GM19025 (cell line): Measurements from ENCODE around the gene SYT1.

ENCODE experiments used
- ATAC-seq: cut with Tn5 transposase; IDR thresholded peaks from one replicate; pipeline ENCODE4 v1.9.1; 2021; ENCODE audit warnings: mild to moderate bottlenecking, low read depth, moderate library complexity; ENCODE audit not compliant: unreplicated experiment

Gene SYT1

DNA sequence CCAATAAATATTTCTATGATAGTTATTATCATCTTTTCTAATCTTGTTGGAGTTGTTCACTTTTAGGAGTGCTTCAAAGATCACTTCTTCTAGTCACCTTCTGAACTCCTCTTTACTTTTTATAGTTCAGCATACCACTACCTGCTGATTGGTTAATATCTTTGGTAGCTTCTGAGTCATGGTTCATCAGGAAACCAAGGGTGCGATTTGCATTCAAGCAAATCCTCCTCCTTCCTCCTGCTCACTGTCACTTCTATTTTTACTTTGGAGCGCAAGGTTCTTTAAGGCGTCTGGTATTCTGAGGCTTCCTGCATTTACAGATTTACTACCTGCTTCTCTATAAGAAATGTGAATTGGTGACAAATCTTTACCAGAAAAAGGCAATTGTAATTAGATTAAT, 24.0 kb downstream of the SYT1 start:
- peak; percentile 79 for ATAC-seq

DNA sequence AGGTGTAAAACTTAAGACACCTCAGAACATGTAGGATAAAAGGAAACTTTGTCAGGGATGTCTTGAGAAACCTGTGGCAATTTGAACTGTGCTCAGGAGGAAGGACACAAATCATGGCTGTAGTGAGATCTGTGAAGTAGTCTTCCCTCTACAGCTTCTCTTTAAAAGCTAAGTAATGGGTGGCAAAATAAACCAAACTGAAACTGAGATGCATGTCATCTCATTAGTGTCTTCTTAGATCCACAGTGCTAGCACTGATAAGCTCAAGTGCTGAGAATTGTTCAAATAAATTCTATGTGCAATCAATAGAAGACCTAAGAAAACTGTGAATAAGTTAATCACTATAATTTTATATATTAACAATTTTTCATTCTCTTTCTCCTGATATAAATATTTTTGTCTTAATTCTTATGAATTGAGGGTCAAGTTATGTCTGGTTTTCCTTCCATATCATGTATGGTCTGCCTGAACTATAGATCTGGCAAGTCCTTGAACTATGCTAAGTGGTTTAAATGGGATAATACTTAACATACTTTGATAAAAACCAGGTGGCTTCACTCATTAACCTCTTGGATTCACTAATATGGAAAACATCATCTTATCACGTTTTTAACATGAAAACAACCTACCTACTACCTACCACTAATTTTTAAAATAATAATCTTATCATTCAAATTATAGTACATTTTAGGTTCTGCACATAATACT, 27.2 kb downstream of the SYT1 start:
- no peak for ATAC-seq

DNA sequence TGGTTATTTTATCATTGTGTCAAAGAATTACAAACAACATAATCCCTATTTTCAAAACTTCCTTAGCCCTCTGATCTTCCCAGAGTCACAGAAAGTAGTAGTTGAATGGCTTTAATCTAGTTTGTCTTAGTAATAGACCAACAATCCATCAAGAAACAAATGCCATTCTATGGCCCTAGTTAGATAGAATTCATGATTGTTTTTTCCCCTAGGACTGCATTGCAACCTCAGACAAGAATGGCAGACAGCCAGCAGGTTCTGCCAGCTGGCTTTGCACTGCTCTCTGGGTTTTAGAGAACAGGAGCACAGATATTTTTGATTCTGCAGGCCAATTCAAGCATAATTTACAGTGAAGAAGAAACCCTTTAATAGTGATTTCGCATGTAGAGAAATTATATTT, 33.8 kb downstream of the SYT1 start:
- ATAC-seq = no peak

DNA sequence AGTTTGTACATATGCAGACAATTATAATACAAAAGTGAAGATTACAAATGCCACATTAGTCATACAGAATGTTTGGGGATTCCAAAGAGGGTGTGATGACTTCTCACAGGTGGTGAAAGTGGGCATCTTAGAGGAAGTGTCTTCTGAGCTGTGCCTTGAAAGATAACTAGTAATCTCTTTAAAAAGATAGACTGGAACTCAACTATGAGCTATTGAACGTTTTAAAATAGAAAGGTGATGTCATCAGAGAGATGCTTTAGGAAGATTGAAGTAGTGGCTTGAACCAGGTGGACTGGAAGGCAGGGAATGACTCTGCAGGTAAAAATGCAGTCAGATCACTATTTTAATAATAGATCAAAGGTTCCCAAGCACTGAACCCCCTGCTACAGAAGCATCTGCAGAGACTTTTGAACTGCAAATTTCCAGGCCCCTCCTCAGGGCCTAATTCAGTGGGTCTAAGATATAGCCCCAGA, 50.3 kb downstream of the SYT1 start:
- no peak for ATAC-seq

DNA sequence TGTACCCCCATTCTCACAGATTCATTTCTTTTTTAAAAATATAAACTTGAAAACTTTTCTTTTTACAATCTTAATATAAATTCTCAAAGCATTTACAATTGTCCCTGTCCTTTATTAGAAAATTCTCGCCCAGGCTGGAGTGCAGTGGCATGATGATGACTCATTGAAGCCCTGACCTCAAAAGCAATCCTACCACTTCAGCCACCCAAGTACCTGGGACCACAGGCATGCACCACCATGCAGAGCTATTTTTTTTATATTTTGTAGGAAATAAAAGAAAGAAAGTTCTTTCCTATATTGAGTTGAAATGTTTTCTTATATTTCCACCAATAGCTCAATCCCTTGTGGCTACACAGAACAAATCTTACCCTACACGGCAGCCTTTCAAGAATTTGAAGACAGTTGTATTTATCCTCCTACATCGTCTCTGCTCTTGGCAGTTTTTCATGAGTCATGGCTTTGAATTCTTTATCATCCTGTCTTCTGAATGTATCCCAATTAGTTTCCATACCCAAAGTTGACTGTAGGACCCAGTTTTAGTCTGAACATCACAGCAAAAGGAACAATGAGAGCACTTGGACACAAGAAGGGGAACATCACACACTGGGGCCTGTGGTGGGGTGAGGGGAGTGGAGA, 52.4 kb downstream of the SYT1 start:
- ATAC-seq = no peak

DNA sequence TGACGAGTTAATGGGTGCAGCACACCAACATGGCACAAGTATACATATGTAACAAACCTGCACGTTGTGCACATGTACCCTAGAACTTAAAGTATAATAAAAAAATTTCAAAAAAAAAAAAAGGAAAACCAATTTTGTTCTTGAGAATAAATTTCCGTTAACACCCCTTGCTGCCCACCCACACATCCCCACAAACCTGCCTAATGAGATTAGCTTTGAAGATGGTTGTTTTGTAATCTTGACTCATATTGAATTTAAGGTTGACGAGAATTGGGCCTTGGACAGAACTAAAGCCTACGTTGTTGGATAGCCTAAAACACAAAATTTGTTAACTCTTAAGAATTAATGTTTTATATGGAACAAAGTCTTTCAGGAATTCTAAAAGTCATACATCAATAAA, 52.9 kb downstream of the SYT1 start:
- ATAC-seq = no peak

DNA sequence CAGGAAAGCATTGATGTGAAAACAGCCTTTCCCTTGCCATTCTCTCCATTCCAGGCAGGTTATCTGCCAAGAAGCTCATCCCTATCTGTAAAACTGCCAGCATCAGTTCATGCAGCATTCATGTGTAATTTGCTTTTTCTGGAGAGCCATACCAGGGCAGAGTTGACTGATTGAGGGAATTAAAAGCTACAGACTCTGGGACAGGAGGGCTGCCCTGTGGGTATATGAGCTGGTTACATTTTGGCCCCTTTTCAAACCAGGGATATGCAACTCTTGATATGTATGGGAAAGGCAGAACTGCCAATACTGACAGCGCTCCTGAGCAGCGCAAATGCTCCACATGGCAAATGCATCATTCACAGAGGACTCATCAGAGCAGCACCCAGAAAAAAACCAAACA, 53.7 kb downstream of the SYT1 start:
- ATAC-seq = no peak

DNA sequence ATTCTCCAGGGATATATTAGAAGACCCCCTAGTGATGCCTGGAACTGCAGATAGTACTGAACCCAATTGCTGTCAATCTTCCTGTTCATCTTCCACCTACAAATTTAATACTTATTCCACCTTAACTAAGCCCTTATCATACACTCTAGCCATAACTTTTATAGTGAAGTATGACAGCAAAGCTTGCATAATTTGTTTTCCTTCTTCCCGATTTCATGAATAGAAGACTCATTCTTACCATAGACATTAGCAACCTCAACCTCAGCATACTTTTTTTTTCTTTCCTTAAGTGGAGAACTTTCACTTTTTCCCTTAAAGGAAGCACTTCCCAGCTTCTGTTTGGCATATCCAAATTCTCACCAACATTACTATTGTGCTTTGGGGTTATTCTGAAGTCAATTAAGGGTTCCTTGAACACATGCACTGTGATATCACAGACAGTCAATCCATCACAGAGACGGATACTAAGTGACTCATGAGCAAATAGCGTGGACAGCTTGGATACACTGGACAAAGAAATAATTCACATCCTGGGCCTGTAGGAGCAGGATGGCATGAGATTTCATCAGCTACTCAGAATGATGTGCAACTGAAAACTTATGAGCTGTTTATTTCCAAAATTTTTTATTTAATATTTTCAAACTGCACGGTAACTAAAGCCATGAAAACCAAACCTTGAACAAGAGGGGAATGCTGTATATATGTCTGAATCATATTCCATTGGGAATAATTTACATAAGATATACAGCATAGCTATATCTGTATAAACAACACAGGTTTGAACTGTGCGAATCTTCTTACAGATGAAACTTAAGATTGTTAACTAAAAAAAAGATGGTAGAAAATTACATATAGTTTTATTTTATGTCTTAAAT, 63.9 kb downstream of the SYT1 start:
- ATAC-seq = no peak

DNA sequence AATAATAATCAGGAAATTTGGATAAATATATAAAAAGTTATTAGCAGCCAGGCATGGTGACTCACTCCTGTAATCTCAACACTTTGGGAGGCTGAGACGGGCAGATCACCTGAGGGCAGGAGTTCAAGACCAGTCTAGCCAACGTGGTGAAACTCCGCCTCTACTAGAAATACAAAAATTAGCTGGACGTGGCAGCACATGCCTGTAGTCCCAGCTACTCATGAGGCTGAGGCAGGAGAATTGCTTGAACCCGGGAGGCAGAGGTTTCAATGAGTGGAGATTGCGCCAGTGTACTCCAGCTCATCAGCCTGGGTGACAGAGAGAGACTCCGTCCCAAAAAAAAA, 64.5 kb downstream of the SYT1 start:
- ATAC-seq = no peak

DNA sequence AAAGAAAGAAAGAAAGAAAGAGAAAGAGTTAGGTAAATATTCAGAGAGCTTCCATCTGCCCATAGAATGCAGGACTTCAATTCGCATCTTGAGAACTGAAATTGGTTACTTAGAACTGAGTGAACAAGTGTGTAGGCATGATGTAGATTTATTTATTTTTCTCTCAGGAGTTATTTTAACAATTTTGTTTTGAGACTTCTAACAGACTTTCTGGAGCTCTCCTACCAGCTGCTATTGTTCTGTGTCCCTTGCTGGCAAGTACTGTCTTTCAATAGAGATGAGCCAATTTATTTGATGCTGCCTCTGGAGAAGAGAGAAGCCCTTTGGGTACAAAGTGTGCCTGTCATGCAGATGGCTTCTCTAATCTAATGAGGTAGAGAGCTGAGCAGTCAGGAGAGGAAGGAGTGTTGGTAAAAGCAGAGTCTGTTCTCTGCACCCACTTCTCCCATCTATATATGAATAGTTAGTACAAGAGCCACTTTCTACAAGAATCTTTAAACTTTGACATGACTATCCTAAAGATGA, 67.0 kb downstream of the SYT1 start:
- no peak for ATAC-seq

DNA sequence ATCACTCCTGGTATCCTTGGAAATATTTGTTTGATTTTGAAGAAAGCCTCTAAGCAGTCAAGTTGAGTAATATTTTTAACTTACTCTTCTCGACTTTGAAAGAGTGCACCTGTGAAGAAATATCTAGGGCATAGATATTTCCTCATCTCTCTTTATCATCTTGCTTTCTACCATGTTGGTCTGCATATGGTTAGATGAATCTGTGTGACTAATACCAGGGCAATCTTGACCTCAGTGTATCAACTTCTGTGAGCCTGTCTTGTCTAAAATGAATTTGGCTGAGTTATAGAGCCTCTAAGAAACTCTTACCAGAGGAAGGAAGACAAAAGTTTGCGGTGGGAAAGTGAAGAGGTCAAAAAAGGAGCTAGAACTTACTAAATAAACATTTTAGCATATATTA, 68.4 kb downstream of the SYT1 start:
- ATAC-seq = no peak

DNA sequence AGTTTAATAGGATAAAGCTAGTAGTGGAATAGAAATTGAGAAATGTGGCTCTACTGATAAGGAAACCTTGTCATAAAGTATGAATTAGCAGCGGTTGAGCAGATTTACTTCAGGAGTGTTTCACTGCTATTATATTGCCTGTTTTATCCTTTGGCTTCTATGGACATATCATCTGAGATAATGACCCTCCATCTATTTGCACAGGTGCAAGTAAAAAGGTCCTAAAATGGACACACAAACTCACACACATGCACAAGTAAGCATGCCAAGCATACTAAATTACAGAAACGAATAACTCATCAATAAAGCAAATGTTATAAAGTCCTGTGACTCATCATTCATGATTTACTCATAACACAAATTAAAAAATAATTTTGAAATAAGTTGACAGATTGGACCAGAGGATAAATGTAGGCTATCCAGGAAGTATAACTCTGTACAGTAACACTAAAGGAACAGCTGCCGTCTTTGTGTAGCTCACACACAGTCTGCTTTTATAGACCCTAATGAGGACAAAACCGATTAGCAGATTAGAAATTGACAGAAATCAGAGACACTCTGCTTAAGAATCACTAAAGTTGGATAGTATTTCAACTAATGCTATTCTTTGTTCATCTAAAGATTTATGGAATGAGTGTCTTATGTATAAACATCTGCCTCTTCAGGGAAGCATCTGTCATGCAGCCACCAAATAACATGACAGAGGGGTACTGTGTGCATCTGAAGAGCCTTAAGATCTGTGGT, 73.9 kb downstream of the SYT1 start:
- no peak for ATAC-seq

DNA sequence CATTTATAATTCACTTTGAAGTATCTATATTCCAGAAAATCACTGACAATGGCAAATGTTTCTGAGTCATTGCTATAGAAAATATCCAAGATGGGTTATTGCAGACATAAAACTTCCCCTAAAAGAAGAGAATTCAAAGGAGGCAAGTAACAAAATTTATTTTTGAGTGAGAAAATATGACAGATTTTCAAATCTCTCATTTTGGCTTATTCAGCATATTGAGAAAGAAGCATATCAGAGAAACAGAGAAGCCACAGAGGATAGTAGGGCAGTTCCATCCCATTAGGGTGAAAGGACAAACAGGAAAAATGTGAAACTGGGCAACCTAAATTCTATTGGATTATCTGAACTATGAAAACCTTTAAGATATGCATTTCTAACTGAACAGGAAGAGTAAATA, 85.0 kb downstream of the SYT1 start:
- no peak for ATAC-seq

DNA sequence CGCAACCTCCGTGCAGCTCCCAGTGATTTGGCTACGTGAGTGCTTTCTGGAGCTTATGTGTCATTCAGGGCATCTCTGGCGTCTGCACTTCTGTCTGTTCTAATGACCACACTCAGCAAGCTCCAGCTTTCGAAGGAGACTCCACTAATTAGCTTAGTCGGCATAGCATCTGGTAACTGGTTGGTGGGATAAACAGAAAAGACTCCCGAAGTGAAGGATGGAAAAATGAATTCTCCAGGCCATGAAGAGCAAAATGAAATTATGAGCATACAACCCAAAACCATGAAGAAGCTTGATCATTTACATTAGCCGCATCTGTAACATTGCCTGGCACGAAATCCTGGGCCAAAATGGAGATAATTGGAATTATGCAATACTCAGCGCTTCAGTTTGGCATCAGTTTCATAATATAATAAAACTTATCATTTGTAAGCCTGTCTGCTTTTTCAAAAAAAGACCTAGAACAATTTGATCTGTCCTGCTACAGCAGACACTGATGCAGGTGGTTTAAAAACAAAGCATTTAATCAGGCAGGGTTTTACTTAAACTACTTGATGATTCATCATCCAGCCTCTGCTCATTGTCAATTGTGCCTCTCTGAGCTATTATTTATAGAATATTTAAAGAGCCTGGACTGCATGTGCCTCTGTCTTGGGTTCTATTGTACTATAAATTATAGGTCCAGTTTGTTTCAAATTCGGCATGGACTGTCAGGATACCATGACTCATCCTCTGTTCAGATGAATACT, 87.4 kb downstream of the SYT1 start:
- ATAC-seq = no peak

DNA sequence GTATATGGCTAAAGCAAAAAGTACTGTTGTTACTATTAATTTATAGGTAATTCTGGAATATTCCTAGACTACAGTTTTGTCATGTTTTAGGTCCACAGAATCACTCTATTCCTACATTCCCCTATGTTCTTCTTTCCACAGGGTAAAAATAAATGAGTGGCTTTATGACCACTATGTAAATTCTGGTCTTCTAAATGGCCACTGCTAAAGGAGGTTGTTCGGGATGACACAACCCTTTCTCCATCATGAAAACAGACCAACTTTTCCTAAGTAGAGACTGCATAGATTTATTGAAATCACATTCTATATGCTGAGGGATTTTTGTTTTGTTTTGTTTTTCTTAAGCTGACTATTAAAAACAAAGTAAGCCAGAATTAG, 88.0 kb downstream of the SYT1 start:
- no peak for ATAC-seq

DNA sequence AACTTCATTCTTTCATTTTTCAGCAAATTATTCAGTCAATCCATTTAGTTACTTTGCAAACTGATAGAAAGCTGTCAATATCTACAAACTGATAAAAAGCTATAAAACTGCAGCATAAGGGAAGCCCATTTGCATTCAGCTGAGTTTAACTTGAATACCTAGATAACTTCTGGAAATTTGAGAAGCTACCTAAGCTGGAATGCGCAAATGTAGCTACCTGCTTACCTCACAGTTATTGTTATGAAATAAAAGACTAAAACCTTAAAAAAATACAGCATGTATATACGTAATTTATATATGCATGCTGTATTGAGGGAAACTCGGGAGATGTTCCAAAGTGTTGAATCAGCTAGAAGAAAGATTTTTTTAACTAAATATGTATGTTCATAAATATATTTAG, 94.4 kb downstream of the SYT1 start:
- no peak for ATAC-seq

DNA sequence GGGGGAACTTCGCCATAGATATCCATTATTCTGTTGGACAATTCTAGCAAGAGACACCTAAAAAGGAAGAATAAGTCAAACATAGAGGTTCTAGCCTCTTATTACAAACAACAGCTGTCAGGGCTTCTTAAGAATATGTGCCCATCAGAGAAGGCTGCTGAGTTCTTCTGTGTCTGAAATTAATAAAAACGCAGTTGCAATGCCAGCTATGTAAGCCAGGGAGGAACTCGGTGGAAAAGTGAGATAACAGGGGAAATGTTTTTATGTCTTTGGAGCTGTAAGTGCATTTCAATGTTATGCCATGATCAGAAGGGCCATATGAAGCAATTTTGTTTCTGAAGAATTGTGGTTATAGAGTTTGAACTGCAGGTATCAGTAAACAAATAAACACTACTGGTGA, 95.0 kb downstream of the SYT1 start:
- ATAC-seq = no peak

DNA sequence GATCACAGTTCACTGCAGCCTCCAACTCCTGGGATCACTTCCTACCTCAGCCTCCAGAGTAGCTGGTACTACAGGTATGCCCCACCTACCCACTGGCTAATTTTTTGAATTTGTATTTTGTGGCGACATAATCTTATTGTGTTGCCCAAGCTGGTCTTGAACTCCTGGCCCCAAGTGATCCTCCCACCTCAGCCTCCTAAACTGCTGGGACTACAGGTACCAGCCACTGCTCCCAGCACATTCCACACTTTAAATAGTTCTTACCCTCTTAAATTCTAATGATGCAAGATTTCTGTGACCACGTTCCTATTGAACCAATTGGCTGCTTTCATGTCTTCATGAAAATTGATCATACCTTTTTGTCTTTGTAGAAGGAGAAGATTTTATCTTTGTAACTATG, 96.6 kb downstream of the SYT1 start:
- no peak for ATAC-seq

DNA sequence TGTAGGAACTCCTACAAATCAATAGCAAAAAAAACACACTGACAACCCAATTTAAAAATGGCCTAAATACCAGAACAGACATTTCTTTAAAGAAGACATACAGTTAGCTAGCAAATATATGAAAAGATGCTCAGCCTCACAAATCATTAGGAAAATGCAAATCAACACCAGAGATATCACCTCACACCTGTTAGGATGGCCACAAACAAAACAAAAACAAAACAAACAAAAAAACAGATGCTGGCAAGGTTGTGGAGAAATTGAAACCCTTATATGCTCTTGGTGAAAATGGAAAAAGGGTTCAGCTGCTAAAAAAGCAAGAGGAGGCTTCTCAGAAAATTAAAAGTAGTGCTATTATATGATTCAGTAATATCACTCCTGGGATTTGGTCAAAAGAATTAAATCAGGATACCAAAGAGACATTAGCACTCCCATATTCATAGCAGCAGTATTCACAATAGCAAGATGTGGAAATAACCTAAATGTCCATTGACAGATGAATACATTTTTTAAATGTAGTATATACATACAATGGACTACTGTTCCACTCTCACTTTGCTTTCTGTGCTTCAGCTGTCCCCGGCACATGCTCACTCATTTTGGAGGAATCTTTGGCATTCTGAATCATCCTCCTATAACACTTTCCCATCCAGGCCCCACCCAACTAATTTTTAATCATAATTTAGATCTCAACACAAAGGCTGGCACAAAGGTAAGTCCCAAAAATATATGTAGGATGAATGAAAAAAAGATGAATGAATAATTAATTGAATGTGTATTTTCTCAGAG, 99.1 kb downstream of the SYT1 start:
- ATAC-seq = no peak
